ENCODE results near the gene EYA2.

- TF ChIP-seq FOXA1 (IDR thresholded peaks at IDR 0.05) = no peak
- no peak for TF ChIP-seq FOXM1 (IDR thresholded peaks at IDR 0.05; ENCODE audit: borderline replicate concordance)
Observed at GRCh38 chr20:47125508-47125757, 230.8 kb downstream of the EYA2 start.

All from HEK293T (cell line).